Naive thymus-derived CD8-positive, alpha-beta T cell (primary cell): Measurements from ENCODE around the gene SMR3B. TPM values are rescaled to one million over a fixed set of nuclear protein-coding genes. Genes with fewer than 3 reads are reported as not detected.

Experiments used
- ATAC-seq, 2 donors: fragments of 150-1000 bp; cut with Tn5 transposase in 1 of 2; sonication (Bioruptor Pico), chemical (Tn5 transposase) in 1 of 2; 1 replicate in 1 of 2; 2 replicates in 1 of 2; pipeline ENCODE4 v1.10.0; 2021; ENCODE audit warnings: mild to moderate bottlenecking in 2 of 2, moderate library complexity in 2 of 2
- POLR2A ChIA-PET: fragments of 350-600 bp; sonication (Branson Sonifier 250); formaldehyde crosslinking; loops from one replicate; lab custom pipeline; 2021; ENCODE audit warnings: antibody characterized with exemption; lab: Charles Lee
- DNase-seq, 10 donors: peaks; one replicate each; pipeline versions ENCODE4 v3.0.0 to v3.0.0-alpha.2; 2020 to 2022
- H3K27ac Mint-ChIP-seq, 10 donors: one replicate each; pipeline ENCODE4 v1.8.0; 2020 to 2022; ENCODE audit warnings: mild to moderate bottlenecking in 10 of 10, mixed read lengths in 10 of 10, moderate library complexity in 4 of 10, inconsistent platforms in 1 of 10
- H3K27me3 Mint-ChIP-seq, 5 donors: one replicate each; pipeline ENCODE4 v1.8.0; 2021 to 2022; ENCODE audit warnings: mixed read lengths in 5 of 5
- H3K36me3 Mint-ChIP-seq, 3 donors: one replicate each; pipeline ENCODE4 v1.8.0; 2020 to 2022; ENCODE audit warnings: mixed read lengths in 3 of 3, mild to moderate bottlenecking in 2 of 3, inconsistent platforms in 1 of 3
- H3K4me1 Mint-ChIP-seq, 4 donors: one replicate each; pipeline ENCODE4 v1.8.0; 2021 to 2022; ENCODE audit warnings: mixed read lengths in 4 of 4
- H3K4me3 Mint-ChIP-seq, 10 donors: one replicate each; pipeline ENCODE4 v1.8.0; 2020 to 2022; ENCODE audit warnings: mild to moderate bottlenecking in 10 of 10, mixed read lengths in 10 of 10, moderate library complexity in 6 of 10, inconsistent platforms in 1 of 10
- H3K9me3 Mint-ChIP-seq, 9 donors: one replicate each; pipeline ENCODE4 v1.8.0; 2020 to 2022; ENCODE audit warnings: mixed read lengths in 9 of 9, mild to moderate bottlenecking in 3 of 9, inconsistent platforms in 1 of 9, moderate library complexity in 1 of 9
- polyA plus RNA-seq, 3 donors: library from polyadenylated mRNA; unstranded; fragments of 300-500 nt; fragmentation: Illumina TruSeq; gene quantifications; one replicate each; pipeline ENCODE4 v1.2.3, GENCODE V29; 2021
- total RNA-seq, 8 experiments: library from RNA in 2 of 8; stranded (reverse) in 2 of 8; gene quantifications; one replicate each; pipeline ENCODE4 v1.2.3 and lab custom pipeline; 2021 to 2026

Gene SMR3B
- not detected for total RNA-seq
- not detected for polyA plus RNA-seq
- total RNA-seq (lab: John Stamatoyannopoulos, UW), result 0 reads per million in 6 experiments

GRCh38 chr4:70382691-70383181 is at the start of gene SMR3B:
Gene SMR3B, plus strand, starts transcription at chr4:70383131. Its CDS starts 1,380 bp downstream, at chr4:70384511.
- Mint-ChIP-seq H3K4me3 (no peak within 1 kb of the TSS), H3K4me1 (no peaks in the 10 kb centered on the region), H3K9me3 (peaks cover 0 to 3% (median 0%) of the 10 kb centered on the region in 9 donors), H3K27ac (no peak within 1 kb of the TSS), H3K36me3 (no peaks in the 10 kb centered on the region), H3K27me3 (peaks cover 0 to 1% (median 0%) of the 10 kb centered on the region in 5 donors)
- no peak for ATAC-seq
- no peak for DNase-seq
- POLR2A ChIA-PET, result no interaction called here

GRCh38 chr4:70334681-70335080 is 48.2 kb upstream of the SMR3B start, which contains the start of gene CABS1:
Gene CABS1, plus strand, starts transcription at chr4:70334981. Its CDS starts 59 bp downstream, at chr4:70335040.
- no peaks in the 10 kb centered on the region for H3K9me3 Mint-ChIP-seq
- ATAC-seq (no peak), DNase-seq (no peak)
- H3K36me3 Mint-ChIP-seq, result no peaks in the 10 kb centered on the region
- no peaks in the 10 kb centered on the region for H3K4me1 Mint-ChIP-seq
- POLR2A ChIA-PET, result no interaction called here
- H3K27me3 Mint-ChIP-seq, result no peaks in the 10 kb centered on the region
- H3K27ac Mint-ChIP-seq, result no peak within 1 kb of the TSS
- no peak within 1 kb of the TSS for H3K4me3 Mint-ChIP-seq

- H3K27ac Mint-ChIP-seq, result no peak overlapping the region
- H3K4me3 Mint-ChIP-seq, result no peak overlapping the region
- H3K27me3 Mint-ChIP-seq, result peaks cover 0 to 2% (median 0%) of the 10 kb centered on the region in 5 donors
- ATAC-seq (no peak), DNase-seq (no peak)
- POLR2A ChIA-PET, result no interaction called here
- no peaks in the 10 kb centered on the region for H3K36me3 Mint-ChIP-seq
- H3K9me3 Mint-ChIP-seq, result no peaks in the 10 kb centered on the region
- no peaks in the 10 kb centered on the region for H3K4me1 Mint-ChIP-seq
Measured at GRCh38 chr4:70336043-70336442, 46.9 kb upstream of the SMR3B start.

- Mint-ChIP-seq H3K27ac (no peak overlapping the region), H3K4me3 (no peak overlapping the region), H3K4me1 (no peaks in the 10 kb centered on the region), H3K9me3 (no peaks in the 10 kb centered on the region), H3K27me3 (peaks cover 0 to 3% (median 0%) of the 10 kb centered on the region in 5 donors), H3K36me3 (no peaks in the 10 kb centered on the region)
- POLR2A ChIA-PET, result no interaction called here
- no peak for DNase-seq
- no peak for ATAC-seq
Measured at GRCh38 chr4:70337886-70338420, 45.0 kb upstream of the SMR3B start.

GRCh38 chr4:70356185-70356584 is 26.7 kb upstream of the SMR3B start:
- no peaks in the 10 kb centered on the region for H3K4me1 Mint-ChIP-seq
- POLR2A ChIA-PET, result no interaction called here
- DNase-seq (no peak), ATAC-seq (no peak)
- H3K27ac Mint-ChIP-seq, result no peak overlapping the region
- no peaks in the 10 kb centered on the region for H3K36me3 Mint-ChIP-seq
- H3K27me3 Mint-ChIP-seq, result peaks cover 0 to 4% (median 0%) of the 10 kb centered on the region in 5 donors
- no peak overlapping the region for H3K4me3 Mint-ChIP-seq
- H3K9me3 Mint-ChIP-seq, result no peaks in the 10 kb centered on the region

- no peak overlapping the region for H3K27ac Mint-ChIP-seq
- no peak for ATAC-seq
- no peaks in the 10 kb centered on the region for H3K27me3 Mint-ChIP-seq
- no peak for DNase-seq
- H3K9me3 Mint-ChIP-seq, result no peaks in the 10 kb centered on the region
- H3K4me1 Mint-ChIP-seq, result no peaks in the 10 kb centered on the region
- POLR2A ChIA-PET, result no interaction called here
- no peaks in the 10 kb centered on the region for H3K36me3 Mint-ChIP-seq
- H3K4me3 Mint-ChIP-seq, result no peak overlapping the region
Measured at GRCh38 chr4:70359115-70359661, 23.7 kb upstream of the SMR3B start.

- no peak for DNase-seq
- H3K9me3 Mint-ChIP-seq, result no peaks in the 10 kb centered on the region
- no peak for ATAC-seq
- POLR2A ChIA-PET, result no interaction called here
- H3K4me3 Mint-ChIP-seq, result no peak within 1 kb of the TSS
- H3K27ac Mint-ChIP-seq, result no peak within 1 kb of the TSS
- H3K36me3 Mint-ChIP-seq, result no peaks in the 10 kb centered on the region
- H3K4me1 Mint-ChIP-seq, result no peaks in the 10 kb centered on the region
- H3K27me3 Mint-ChIP-seq, result no peaks in the 10 kb centered on the region
Measured at GRCh38 chr4:70360460-70360859, 22.5 kb upstream of the SMR3B start, which contains the start of gene SMR3A. Gene SMR3A, plus strand, starts transcription at chr4:70360760. Its CDS starts 1,356 bp downstream, at chr4:70362116.

- Mint-ChIP-seq H3K36me3 (no peaks in the 10 kb centered on the region), H3K27ac (no peak overlapping the region), H3K4me1 (no peaks in the 10 kb centered on the region), H3K27me3 (peaks cover 0 to 4% (median 0%) of the 10 kb centered on the region in 5 donors), H3K4me3 (no peak overlapping the region), H3K9me3 (peaks cover 0 to 3% (median 0%) of the 10 kb centered on the region in 9 donors)
- no peak for ATAC-seq
- DNase-seq, result no peak
- POLR2A ChIA-PET, result no interaction called here
Measured at GRCh38 chr4:70364002-70364401, 18.9 kb upstream of the SMR3B start.

GRCh38 chr4:70365479-70365878 is 17.5 kb upstream of the SMR3B start:
- ATAC-seq, result no peak
- Mint-ChIP-seq H3K4me1 (no peaks in the 10 kb centered on the region), H3K9me3 (peaks cover 0 to 3% (median 0%) of the 10 kb centered on the region in 9 donors), H3K4me3 (no peak overlapping the region), H3K36me3 (no peaks in the 10 kb centered on the region), H3K27ac (no peak overlapping the region), H3K27me3 (peaks cover 0 to 4% (median 0%) of the 10 kb centered on the region in 5 donors)
- POLR2A ChIA-PET, result no interaction called here
- DNase-seq, result no peak

- no peak for ATAC-seq
- Mint-ChIP-seq H3K27ac (no peak overlapping the region), H3K4me3 (no peak overlapping the region), H3K36me3 (no peaks in the 10 kb centered on the region), H3K27me3 (peaks cover 0 to 4% (median 0%) of the 10 kb centered on the region in 5 donors), H3K4me1 (no peaks in the 10 kb centered on the region), H3K9me3 (peaks cover 0 to 3% (median 0%) of the 10 kb centered on the region in 9 donors)
- POLR2A ChIA-PET, result no interaction called here
- no peak for DNase-seq
Measured at GRCh38 chr4:70367813-70368212, 15.1 kb upstream of the SMR3B start.

- ATAC-seq (no peak), DNase-seq (no peak)
- Mint-ChIP-seq H3K27me3 (peaks cover 0 to 9% (median 3%) of the 10 kb centered on the region in 5 donors), H3K4me1 (no peaks in the 10 kb centered on the region), H3K4me3 (no peak overlapping the region), H3K36me3 (no peaks in the 10 kb centered on the region), H3K27ac (no peak overlapping the region), H3K9me3 (peaks cover 0 to 4% (median 0%) of the 10 kb centered on the region in 9 donors)
- POLR2A ChIA-PET, result no interaction called here
Measured at GRCh38 chr4:70371987-70372386, 10.9 kb upstream of the SMR3B start.

GRCh38 chr4:70372760-70373159 is 10.2 kb upstream of the SMR3B start:
- POLR2A ChIA-PET, result no interaction called here
- DNase-seq (no peak), ATAC-seq (no peak)
- Mint-ChIP-seq H3K4me3 (no peak overlapping the region), H3K9me3 (peaks cover 0 to 4% (median 0%) of the 10 kb centered on the region in 9 donors), H3K27me3 (peaks cover 0 to 9% (median 3%) of the 10 kb centered on the region in 5 donors), H3K4me1 (no peaks in the 10 kb centered on the region), H3K36me3 (no peaks in the 10 kb centered on the region), H3K27ac (no peak overlapping the region)

GRCh38 chr4:70380578-70380977 is 2.4 kb upstream of the SMR3B start:
- DNase-seq, result no peak
- no peak for ATAC-seq

More at GRCh38 chr4:70380578-70380977, 2.4 kb upstream of the SMR3B start:
- H3K4me1 Mint-ChIP-seq, result no peaks in the 10 kb centered on the region
- H3K9me3 Mint-ChIP-seq, result peaks cover 0 to 3% (median 0%) of the 10 kb centered on the region in 9 donors
- no peak overlapping the region for H3K4me3 Mint-ChIP-seq
- no peaks in the 10 kb centered on the region for H3K36me3 Mint-ChIP-seq
- H3K27ac Mint-ChIP-seq, result no peak overlapping the region
- POLR2A ChIA-PET, result no interaction called here
- H3K27me3 Mint-ChIP-seq, result peaks cover 0 to 3% (median 0%) of the 10 kb centered on the region in 5 donors
